Activated CD8-positive, alpha-beta memory T cell treated with anti-CD3 and anti-CD28 coated beads for 24 hours (primary cell): Measurements from ENCODE around the gene MCTP1.

ENCODE experiments used
- DNase-seq: peaks from one replicate; pipeline ENCODE4 v3.0.0-alpha.2; 2020

The MCTP1 gene

DNA sequence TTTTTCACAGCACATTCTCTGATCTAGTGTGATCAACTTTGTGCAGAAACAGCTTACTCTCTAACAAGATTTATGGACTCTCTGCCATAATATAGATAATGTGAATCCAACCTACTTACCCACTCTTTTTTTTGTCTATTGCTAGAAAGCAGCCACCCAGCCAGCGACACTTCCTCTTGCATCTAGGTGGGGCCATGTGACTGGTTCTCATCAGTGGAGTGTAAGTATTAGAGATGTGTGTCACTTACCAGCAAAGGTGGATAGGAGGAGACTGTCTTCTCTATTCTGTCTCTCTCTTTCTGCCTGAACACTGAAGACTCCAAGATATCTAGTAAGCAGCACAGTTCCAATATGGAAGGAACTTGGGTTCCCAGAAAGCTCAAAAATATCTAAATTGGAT, 174.8 kb downstream of the MCTP1 start:
- DNase-seq = no peak

DNA sequence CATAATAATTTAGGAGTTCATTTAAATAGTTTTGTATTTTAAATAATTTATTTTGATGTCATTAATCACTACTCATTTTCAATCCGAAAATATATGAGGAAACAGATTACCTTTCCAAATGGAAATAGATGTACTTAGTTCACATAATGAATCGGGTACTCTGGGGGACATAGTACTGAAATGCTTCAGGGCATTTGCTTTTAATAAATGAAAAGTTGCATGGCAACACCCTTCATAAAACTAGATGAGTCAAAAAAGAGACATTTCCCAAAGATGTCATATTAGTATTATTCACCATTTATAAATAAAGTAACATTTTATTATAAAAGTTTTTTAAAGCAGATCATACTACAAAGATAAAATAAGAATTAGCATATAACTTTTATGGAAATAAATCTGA, 177.8 kb downstream of the MCTP1 start:
- DNase-seq = no peak

DNA sequence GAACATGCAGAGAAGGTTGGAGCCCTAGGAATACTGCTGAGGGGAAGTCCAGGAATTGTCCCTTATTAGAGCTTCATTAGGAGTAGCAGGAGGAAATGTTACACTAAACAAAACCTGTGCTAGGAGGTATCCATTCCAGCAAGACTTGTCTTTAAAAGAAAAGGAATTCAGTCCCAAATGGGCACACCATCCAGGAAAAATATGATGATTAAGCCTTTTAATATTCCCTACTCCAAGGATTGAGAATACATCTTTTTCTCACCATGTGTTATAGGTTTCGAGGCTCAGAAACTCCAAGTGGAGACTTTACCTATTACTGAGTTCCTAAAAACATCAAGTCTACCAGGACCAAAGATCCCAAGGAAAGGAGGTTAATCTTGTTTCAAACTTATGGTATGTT, 179.3 kb downstream of the MCTP1 start:
- no peak for DNase-seq

DNA sequence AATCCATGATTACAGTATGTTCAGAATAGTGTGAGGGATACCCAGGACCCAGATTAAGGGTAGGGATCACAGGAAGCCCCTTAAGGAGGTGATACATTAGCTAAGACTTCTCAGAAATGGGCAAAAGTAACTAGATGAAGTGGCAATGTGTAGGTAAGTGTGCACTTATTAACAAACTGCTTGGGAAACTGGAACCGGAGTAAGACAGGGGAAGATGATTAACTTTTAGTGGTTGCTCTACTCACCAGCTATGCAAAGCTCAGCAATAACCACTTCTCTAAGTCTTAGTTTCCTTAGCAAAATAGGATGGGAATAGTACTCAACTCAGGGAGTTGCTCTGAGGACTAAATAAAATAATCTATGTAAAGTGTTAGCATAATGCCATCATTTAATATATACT, 182.2 kb downstream of the MCTP1 start:
- DNase-seq = no peak

DNA sequence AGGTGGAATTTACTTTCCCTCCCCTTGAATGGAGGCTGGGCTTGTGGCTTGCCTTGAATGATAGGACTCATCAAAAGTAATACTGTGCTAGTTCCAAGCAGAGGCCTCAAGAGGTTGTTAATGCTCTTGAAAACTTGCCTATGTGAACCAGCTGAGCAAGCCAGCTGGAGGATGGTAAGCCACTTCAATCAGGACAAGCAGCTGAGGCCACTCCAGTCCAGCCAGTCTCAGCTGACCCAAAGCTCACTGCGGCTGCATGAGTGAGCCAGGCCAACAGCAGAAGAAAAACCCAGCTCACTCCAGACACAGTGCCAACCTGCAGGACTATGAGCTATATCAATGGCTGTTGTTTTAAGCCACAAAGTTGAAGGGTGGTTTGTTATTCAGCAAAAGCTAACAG, 182.8 kb downstream of the MCTP1 start:
- DNase-seq = no peak

DNA sequence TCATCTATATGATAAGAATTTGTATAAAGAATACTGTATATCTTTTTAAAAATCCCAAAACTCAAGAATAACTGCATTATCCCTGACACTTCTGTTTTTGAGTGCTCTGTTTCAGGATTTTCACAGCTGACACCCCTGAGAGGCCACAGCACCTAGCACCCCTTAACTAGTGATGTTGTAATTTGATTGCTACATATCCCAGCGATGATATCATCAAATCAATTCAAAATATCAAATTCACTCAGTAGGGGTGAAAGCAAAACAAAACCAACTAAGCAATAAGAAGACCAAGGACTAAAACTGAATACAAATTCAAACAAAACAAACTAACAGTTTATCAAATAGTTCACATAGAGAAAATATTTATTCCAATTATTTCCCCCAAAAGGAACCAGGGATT, 184.3 kb downstream of the MCTP1 start:
- DNase-seq = no peak

DNA sequence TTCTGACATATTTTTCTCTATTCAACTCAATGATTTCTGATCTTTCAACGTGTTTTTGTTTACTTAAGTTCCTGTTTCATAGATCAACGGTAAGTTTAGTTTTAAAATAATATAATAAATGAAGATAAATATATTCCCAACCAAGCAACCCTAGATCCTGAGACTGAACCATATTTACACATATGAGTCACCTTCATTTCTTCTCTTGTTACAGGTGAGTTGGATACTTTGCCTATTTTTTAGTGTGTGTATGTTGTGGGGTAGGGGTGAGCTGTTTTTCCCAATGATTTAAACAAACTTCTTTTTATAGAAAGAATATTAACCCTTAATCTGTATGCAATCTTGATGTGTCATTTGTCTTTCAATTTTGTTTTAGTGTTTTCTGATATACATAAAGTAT, 186.9 kb downstream of the MCTP1 start:
- no peak for DNase-seq

DNA sequence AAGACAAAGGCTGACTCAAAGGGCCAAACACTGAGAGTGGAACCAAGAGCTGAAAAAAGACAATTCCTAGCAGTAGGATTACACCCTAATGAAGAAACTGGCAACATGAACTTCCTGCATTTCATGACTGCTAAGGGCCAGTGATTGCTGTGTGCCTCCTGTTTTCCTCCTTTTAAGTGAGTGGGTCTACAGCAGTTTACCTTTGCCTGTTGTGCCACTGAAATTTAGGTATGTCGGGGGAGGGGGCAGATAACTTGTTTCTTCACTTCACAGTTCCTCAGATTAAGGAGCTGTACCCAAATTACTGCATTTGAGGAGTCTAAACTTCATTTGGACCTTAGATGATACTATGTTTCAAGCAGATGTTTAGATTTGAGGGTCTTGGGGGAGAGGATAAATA, 191.7 kb downstream of the MCTP1 start:
- no peak for DNase-seq

DNA sequence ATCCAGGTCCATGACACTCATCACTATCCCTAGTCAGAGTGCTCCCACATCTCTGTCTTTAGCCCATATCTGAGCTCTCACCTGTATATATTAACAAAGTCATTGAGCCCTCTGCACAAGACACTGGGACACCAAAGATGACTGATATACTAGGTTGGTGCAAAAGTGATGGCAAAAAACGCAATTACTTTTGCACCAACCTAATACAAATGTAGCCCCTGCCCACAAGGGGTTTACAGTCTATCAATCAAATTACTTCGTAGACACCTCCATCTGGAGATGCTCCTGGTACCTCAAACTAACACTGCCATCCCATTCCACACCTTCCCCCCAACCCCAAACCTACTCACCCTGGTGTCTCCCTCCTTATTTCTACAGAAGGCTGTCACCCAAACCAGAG, 194.1 kb downstream of the MCTP1 start:
- no peak for DNase-seq

DNA sequence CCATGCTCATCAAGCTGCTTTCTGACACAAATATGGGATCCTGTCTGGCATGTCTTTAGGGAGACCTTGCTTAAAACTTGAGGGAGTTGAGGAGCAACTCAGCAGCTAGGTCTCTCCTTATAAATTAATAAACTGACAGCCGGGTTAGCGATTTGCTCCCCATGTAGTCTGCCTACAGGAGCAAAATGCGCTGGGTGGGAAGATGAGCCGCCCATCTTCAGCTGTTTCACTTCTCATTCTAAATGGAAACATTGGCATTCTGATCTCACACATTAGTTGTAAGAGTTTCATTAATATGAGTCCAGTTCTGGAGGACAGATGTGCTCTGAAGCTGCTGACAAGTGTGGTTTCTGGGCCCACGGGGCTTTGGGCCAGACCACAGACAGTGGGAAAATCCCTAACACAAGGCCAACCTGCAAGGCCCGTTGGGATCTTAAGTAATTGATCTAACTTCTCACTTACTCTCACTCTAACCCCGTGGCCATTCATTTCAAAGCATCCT, 197.0 kb downstream of the MCTP1 start:
- DNase-seq = no peak

DNA sequence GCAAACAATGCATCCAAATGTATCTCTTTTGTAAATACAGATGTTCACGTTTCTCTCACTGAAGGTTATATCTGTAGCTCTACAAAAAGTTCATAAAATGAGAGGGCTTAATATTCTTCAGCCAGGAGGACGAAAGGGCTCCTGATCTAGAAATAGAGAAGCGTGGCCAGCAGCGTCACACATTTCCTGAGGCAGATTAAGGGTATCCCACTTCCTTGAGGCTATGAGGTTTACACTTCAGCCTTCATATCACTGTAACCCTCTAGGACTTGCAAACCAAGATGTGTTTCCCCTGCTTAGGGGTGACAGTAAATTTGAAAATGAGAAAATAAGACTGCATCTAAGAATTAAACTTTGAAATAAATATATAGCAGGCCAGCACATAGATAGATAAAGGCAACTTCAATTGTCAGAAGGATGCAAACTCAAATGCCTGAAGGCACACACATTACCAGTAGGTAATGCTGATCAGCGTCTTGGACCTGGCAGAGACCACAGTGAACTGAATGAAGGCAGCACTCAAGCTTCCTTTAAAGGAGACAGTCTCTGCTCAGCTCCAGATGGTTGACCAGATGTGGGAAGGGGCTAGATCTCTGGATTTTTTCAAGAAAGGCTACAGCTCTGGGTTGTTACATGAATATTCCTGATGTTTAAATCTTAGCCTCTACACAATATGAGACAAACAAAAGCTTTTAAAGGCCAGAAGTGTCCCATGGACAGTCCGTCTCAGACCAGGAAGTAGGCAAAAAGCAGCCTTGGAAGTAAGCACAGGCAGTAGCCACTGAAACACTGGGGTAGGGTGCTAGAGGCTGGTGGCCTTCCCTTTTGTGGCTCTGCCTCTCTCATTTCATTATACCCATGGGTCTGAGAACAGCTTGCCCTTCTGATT, 197.7 kb downstream of the MCTP1 start:
- DNase-seq = no peak

DNA sequence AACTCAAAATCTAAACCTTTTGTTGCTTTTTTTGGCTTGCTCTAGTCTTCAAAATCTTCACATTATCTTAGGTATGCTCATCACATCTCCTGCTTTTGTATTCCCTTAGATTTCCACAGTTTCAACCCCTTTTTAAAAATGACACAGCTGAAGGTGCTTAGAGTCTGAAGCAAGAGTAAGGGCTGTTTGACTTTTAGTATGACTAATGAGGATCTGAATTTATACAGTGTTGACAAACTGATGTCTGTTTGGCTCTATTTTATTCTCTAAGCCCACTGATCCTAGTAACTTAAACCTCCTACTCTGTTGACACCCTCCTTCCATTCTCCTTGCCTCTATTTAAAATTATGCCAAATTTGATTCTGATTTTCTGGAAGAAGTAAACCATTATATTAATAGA, 200.1 kb downstream of the MCTP1 start:
- no peak for DNase-seq

DNA sequence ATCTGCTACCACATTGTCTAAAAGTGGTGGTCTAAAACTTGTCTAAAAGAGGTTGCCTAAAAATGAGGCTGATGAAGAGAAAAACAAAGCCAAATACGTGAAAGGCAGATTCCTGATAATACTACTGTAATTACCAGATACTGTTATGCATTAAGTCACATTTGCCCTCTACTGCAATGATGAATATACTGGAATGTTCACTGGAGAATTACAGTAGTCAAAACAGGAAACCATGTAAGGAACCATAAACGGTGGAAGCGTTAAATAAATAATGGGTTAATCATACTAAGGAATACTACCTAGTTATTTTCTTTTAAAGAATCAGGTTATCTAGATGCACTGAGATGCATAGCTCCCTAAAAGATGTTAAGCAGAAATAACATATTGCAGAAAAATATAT, 201.3 kb downstream of the MCTP1 start:
- no peak for DNase-seq

DNA sequence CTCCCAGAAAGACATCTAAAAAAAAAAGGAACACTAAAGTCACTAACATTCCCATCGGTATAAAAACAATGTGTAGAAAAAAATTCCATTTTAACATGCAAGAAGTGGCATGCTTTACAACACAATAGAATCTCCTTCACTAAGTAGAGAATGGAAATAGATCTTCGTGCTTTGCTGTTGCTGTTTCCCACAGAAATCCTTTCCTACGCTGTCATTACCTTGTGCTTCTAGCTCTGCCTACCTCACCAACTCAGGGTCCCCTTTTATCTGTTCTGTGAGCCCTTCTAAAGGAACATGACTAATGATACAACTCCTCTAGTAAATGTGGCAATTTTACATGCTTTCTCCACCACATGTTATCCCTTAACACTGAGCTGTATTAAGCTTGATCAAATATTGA, 202.9 kb downstream of the MCTP1 start:
- no peak for DNase-seq

DNA sequence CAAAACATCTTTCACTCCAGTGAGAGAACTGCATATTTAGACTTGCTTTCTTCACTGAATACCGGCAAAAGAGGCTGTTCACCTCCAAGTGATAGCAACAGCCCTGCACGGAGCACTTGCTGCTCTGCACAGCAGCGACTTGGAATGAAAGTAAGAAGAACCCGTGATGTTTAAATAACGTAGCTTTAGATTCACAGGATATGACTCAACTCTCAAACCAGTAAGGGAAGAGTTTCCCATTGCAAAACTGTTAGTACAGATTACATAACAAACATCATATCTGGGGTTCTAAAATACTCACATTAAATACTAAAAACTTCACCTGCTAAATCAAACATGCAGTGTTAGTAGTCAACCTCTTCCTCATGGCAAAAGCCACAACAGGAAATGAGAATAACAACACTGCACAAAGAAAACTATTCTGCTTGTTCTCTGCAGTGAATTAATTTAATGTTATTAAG, 203.4 kb downstream of the MCTP1 start:
- DNase-seq = no peak

DNA sequence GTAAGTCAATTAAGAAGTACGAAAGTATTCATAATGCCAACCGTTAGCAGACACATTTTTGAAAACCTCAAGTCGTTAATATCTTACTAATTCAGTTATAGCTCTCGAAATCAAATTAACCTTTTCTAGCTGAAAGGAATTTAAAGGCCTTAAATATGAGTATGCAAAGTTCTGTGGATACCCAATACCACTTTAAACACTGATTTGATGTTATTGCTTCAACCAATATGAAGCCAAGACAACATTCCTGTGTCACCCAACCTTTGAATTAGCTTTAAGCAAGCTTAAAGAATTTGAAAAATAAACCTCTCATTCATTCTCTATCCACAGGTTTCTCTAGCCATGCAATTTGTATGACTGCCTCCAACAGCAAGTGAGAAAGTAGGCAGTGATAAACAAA, 204.5 kb downstream of the MCTP1 start:
- no peak for DNase-seq

DNA sequence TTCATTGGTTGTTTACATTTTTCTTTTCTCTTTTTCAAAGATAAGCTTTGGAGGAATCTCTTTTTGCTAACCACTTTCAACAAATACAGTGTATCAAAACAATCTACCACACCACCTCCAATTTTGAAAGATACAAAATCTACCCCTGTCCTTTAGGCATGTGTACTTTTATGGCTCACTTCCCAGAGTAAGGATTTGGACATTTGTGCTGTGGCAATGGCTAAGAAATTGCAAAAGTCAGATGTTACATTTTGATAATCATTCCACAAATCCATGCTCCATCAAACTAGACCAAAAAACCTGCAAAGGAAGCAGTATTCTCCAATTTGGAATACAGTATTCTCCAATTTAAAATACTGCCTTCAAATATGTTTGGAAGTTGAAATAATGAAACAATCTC, 204.9 kb downstream of the MCTP1 start:
- DNase-seq = no peak

DNA sequence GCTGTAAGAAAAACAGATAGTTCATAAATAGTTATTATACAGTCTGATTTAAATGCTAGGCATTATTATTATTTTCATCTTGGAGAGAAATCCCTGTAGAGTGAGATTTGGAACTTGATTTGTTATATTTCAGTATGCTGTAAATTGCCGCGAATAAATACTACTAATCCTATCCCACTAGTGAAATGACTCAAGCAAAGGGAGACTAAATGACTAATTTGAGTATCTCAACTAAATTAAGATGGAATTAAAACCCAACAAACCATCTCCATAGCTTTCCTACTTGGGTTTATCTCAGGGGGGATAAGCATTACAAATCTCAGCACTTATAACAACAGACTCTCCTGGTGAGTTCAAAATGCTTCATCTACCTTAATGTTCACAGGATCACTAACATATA, 206.0 kb downstream of the MCTP1 start:
- no peak for DNase-seq

DNA sequence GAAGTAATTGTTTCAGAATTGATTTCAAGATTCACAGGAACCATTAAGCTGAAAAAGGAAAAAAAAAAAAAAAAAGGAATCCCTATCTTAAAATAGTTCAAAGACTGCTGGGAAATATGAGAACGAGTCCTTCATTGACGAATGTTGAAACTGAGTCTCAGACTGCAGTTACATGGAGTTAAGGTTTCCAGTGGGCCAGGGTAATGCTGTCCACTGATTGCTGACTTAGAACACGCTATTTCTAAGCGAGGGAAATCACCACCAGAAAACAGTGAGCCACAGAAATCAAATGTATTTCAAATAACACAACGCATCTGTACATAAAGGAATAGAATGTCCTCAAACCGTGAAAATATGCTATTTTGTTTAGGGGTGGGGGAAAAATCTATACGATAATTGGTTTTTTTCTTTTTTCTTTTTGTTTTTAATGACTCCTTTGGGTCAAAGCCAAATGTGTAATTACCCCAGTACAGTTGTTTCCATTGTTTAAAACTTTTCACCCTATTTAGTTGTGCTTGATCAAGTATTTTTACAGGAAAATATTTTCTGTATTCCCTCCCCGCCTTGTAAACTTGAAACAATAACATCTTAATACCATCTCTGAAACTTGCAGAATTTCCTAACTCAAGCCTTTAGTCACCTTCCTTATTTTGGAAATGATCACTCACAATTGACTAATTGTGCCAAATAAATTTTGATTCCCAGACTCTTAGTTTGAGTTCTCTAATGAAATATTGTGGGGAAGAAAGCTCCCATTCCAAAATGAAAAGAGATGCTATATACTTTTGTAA, 208.3 kb downstream of the MCTP1 start:
- DNase-seq = no peak

DNA sequence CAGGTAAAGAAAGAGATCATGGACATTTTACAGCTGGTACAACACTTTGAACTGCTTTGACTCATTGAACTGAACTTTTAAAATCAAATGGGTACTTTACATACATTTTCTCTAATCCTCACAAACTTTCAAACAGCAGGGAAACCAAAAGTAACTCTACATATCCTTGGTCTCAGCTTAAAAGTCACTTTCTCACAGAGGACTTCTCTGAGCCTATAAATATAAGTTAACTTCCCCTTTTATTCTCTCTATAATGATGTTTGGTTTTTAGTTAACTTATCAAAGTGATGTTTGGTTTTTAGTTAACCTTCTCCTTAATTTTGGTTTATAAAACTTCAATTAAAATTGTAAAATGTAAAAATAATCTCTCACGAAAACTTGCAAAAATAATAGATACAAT, 209.8 kb downstream of the MCTP1 start:
- DNase-seq = no peak

DNA sequence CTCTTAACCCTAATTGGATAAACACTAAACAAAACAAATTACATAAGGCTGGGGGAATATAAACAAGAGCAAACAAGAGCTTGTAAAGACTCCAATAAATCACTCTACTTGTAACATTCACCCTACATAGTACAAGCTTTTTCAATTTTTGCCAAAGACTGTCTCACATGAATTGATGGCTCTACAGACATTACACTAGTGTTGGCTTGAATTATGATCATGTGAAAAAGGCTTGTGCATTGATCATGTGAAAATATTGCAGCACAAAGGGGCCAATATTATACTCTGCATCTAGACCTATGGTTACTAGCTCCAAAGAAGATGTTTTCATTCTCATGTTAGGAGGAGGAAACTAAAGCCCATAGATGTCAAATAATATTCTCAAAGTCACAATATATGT, 212.6 kb downstream of the MCTP1 start:
- DNase-seq = no peak

DNA sequence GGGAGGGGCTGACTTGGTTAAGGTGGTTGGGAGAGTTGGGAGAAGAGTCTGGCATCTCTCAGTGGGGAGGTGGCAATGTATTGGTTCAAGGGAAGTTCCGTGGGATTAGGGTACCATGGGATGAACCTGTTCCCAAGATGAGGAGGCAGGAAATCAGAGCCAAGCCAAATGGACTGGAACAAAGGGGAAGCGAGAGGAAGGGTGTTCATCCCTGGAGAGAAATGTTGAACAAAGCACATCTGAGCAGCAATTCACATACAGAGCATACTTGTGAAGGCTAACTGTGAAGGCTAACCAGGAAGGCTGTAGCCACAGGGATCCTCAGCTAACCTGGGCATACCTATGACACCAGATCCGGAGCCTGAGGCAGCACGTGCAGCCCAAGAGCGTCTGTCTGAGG, 214.0 kb downstream of the MCTP1 start:
- DNase-seq = no peak

DNA sequence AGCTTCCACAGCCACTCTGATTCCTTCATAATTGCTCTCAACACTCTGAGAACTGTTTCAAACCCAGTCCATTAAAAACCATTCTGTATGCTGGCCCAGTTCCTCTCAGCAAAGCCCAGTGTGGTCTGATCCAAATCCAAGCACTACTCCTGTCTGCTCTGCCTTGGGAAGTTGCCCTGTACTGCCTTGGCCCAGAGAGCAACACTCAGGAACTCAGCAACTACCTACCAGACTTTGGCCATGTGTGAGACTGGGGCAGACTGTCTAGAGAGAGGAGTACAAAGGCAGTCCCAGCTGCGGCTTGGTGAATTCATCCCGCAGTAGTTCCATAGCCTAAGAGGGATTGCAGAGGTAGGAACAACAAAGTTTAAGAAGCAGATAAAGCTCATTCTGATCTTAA, 214.4 kb downstream of the MCTP1 start:
- no peak for DNase-seq

DNA sequence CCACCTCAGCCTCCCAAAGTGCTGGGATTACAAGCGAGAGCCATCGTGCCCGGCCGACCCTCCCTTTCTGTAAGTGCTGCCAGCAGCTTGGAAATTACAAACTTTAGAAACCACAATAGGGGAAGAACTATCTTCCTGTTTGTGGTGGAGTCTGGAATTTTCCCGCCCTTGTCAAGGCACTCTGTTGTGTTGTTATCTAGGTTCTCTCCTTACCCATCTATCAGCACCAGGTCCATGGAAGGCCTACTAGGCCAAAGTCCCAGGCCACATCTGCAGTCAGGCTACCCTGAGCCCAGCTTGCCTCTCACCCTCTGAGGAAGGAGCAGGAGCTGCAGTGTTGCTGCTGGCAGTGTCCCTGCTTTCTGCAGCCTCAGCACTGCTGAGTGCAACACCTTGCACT, 214.9 kb downstream of the MCTP1 start:
- no peak for DNase-seq
